NCI-H187 treated with DMSO at 0.1 percent for 48 hours (cell line): ENCODE data around the gene CDH20.

Experiments used
- DNase-seq: peaks from one replicate; lab custom pipeline; 2025; lab: John Stamatoyannopoulos, UW

The CDH20 gene

GRCh38 chr18:61426492-61427053 lies 93.3 kb downstream of the CDH20 start:
- no peak for DNase-seq

DNA sequence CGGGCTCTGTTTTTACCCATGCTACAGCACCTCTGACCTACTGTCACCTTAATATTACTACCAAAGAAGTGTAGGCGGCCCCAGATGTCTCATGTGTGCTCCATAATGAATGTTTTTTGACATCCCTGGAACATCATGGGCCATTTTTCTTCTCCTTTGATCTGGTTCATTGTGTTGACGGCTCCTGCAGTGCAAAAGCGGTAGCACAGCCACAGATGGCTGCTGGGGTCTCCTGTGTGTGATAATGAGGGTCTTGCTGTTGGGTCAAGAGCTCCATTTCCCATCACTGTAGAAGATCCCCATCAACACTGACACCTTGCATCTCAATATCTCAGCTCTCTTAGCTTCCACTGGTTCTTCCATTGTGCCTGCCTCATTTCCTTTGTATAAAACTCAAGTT lies 95.0 kb downstream of the CDH20 start:
- no peak for DNase-seq

DNA sequence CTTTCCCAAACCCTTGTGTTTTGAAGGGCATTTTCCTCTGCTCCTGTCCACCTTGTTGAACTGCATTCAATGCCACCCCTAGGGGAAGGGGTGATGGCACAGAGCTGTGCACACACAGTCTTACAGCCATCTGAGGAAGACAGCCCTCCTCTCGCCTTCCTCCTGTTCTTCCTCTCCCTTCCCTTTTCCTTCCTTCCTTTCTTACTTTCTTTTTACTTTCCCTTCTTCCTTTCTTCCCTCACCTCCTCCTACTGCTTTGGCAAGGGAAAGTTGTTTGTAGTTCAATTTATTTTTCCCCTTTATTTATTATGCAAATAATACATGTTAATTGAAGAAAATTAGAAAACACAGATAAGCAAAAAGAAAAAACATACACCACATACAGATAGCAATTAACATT lies 99.4 kb downstream of the CDH20 start:
- DNase-seq: no peak

- no peak for DNase-seq
Observed at GRCh38 chr18:61435064-61435652, 101.9 kb downstream of the CDH20 start.

GRCh38 chr18:61443081-61443725 lies 110.0 kb downstream of the CDH20 start:
- DNase-seq: no peak

GRCh38 chr18:61448316-61448715 lies 115.1 kb downstream of the CDH20 start:
- DNase-seq: no peak

GRCh38 chr18:61459896-61460648 lies 126.8 kb downstream of the CDH20 start:
- no peak for DNase-seq

GRCh38 chr18:61464551-61465142 lies 131.4 kb downstream of the CDH20 start:
- no peak for DNase-seq

- DNase-seq: no peak
Observed at GRCh38 chr18:61466736-61467135, 133.5 kb downstream of the CDH20 start.

DNA sequence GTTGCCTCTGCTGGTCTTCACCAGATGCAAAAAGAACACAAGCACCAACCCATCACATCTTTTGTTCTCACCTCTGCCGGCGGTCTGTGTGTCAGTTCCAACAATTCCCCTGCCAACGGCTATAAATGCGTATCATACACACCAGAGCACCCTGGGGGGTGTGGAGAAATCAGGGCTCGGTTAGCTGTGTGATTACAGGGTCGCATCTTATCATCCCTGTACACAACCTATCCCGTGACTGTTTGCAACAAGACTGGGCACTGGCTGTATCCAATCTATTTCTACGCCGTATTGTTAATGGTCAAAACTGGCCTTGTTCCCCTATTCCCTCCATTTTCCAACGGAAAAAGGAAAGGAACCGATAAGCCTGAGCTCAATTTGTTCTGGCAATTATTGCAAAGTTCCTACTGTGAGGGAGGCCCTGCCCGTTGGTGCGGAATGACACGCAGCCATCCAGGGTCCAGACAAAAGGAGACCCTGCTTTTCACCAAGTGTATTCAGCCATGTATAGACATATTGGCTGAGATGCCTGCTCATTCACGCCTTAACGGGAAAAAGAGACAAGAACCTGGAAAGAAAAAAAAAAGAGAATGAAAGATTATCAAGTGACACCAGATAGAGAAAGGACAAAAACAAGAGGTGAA lies 136.9 kb downstream of the CDH20 start:
- DNase-seq: no peak

DNA sequence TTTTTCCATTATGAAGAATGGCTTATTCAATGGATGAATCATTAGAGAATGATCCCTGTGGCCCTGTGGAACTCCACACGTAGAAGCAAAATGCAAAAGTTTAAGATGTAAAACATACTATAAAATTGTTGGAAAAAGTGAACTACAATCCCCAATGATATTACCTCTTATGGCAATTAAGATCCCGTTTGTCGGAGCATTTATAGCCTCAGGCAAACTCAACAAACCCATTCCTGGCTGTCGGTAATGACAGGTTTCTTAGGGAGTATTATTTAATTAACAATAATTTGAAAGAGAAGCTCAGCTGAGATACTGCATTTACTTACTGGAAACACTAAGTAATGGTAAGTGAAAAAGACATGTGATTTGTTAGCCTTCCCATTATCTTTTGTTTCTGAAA lies 138.3 kb downstream of the CDH20 start:
- no peak for DNase-seq

GRCh38 chr18:61471942-61472341 lies 138.7 kb downstream of the CDH20 start:
- DNase-seq: no peak

DNA sequence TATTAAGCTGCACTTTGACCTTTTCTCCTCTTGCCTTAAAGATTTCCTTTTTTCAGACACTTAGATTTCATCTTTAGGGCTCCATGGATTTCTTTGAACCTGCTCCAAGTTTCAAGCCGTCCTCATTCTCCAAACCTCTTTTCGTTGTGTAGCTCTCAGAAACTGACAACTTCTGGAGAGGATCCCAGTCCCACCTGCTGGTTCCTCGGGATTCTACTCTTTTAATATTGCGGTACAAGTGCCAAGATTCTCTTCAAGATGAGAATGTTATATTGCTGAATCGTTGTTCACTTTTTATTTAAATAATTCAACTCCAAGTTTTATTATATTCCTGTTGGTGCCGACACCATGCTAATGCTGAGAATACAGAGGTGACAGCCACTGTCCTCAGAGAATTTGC lies 141.1 kb downstream of the CDH20 start:
- DNase-seq: no peak

GRCh38 chr18:61474918-61475317 lies 141.7 kb downstream of the CDH20 start:
- DNase-seq: no peak

DNA sequence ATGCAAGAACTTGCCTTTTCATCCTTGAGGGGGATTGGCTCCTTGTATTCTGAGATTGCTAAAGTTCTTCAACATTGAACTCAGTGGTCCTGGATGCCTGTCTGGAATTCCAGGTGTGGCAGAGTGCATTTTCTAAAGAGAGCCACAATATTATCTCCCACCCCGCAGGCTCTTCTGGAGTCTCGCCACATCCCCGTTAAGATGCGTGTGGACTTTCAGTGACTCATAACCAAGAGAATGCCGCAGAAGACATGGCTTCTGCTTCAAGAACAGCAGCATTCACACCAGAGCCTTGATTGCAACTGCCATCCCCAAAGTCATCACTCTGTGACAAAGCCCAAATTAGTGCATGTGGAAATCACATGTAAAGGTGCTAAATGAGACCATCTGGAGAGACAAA lies 142.7 kb downstream of the CDH20 start:
- DNase-seq: no peak

DNA sequence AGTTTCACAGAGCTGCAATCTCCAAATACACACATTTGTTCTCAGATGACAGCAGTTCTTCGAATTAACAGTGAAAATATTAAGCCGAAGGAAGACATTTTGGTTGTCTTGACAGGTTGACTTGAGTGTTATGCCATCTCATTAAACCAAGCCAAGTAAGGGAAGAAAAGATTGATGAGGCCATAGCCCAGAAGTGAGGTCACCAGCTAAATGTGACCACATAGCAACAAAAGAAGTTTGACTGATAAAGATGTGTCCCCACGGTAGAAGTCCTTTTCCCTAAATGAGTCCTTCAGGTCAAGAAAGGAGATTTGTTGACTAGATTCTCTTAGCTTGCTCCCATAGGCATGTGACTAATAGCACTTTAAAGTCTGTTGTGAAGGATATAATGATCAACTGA lies 156.1 kb downstream of the CDH20 start:
- no peak for DNase-seq

DNA sequence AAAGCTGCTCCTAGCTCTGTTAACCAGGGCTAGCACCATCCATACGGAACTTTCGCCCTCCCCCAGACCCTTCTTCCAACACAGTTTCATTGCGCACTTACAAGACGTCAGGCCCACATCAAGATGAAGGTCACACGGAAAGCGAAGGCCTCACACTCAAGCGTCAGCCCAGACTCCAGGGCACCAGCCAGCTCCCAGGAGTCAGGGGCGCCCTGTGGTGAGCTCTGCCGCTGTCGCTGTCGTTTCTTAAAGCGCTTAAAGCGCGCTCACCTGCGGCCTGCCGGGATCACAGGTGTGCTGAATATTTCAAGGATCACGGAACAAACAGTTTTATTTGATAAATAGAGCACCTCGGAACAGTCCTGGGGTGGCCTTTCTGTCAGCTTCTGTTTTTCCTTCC lies 163.1 kb downstream of the CDH20 start:
- DNase-seq: no peak

DNA sequence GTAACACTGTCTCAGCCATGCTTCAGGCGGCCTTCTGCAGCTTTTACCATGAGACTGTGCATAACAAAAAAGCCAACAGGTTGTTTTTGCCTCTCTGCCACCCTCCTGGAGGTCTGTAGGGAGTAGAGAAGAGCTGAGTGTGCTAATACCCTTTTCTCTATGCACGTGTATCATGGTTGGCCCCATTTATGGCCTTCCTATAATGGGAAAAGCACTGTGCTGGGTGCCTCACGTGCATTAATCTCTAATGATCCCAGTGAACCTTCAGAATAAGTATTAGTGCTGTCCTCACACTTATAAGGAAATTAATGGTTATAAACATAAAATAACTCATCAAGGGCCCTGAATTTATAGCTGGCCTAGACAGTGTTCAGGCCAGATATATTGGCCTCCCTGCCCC lies 164.2 kb downstream of the CDH20 start:
- DNase-seq: no peak

GRCh38 chr18:61502472-61502871 lies 169.2 kb downstream of the CDH20 start:
- no peak for DNase-seq

DNA sequence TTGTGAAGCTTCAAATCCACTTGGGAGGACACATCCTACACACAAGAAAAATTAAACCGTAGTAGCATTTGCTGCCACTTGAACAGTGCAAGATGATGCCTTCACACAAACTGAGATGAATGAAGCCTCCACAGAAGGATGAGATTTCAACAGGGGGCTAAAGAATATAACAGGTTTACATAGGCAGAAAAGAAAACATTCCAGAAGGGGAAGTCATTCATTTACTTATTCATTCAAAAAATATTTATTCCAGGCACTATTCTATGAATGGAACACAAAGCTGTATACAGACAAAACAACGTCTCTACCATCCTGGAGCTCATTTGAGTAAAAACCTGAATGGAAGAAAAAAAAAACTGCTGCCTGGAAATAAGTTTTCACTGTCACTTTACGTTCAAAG lies 170.5 kb downstream of the CDH20 start:
- DNase-seq: no peak

- no peak for DNase-seq
Observed at GRCh38 chr18:61528961-61529360, 195.7 kb downstream of the CDH20 start.

DNA sequence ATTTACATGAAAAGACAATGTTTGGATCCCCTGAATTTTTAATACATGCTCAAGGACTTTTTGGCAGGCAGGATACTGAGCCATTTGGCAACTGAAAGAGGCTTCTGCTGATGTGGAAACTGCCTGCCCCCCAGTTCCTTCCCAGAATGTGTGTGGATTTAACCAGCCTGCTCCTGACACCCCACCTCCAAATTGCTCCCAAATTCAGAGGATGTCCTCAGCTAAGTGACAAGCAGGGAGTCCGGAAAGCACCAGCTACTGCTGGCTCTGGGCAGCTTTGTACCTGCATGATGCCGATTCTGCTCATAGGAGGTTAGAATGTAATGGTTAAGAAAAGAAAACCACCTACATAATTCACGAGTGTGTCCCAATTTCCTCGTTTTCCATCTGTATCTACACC lies 197.5 kb downstream of the CDH20 start:
- no peak for DNase-seq
